HepG2 (cell line): ENCODE results near the gene DDR1.

Experiments used
- ELF4 ChIP-seq: sonication (generic); formaldehyde crosslinking; IDR thresholded peaks from 2 replicates; pipeline ENCODE4 v1.5.0; 2020; ENCODE audit warnings: missing genetic modification reagents, mild to moderate bottlenecking, moderate library complexity, borderline replicate concordance
- MYC ChIP-seq: sonication (generic); formaldehyde crosslinking; IDR thresholded peaks from 2 replicates; pipeline ENCODE4 v1.9.0; 2021; ENCODE audit warnings: missing genetic modification reagents, borderline replicate concordance
- SP1 ChIP-seq, 2 experiments: fragments of 450-650 bp in 1 of 2; sonication (generic) in 1 of 2; formaldehyde crosslinking in 1 of 2; IDR thresholded peaks; 2 replicates each; pipeline versions ENCODE4 v1.4.0 to v1.6.1; 2016 to 2020; ENCODE audit warnings: missing genetic modification reagents in 1 of 2

GRCh38 chr6:30926644-30927043 lies 42.3 kb downstream of the DDR1 start:
- TF ChIP-seq MYC (no peak), SP1 (IDR thresholded peaks at IDR 0.05) (no peak), SP1 (CRISPR knock-in tag; IDR thresholded peaks at IDR 0.05) (no peak), ELF4 (CRISPR knock-in tag) (no peak)
